Measurements from ENCODE around the gene PSMD9. TPM values are rescaled to one million over a fixed set of nuclear protein-coding genes. Genes with fewer than 3 reads are reported as not detected.
A peak's percentile ranks its signal among the peaks of the same experiment; 100 is the strongest.

Gene PSMD9
- total RNA-seq, 4 donors from 2014 or later = 54.8 to 79.5 (median 70.7) TPM

DNA sequence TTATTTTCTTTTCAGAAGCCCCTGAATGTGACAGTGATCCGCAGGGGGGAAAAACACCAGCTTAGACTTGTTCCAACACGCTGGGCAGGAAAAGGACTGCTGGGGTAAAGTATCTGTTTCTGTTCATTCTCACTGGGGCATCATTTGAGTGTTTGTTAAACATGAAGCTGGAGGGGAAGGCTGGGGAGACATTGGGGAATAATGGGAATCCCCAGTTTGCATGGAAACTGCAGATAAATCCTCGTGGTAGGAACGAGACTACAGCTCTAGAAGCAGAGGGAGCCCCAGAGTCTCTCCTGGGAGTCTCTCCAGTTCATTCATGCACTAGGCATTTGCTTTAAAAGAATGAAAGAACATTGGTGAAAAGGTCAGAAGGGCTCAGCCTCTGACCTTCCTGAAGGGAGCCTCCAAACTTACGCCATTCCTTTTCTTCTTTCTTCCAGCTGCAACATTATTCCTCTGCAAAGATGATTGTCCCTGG lies 27.3 kb downstream of the PSMD9 start:
- Histone ChIP-seq H3K4me1 (peaks cover 0 to 12% (median 0%) of the 10 kb centered on the region in 3 donors), H3K27me3 (no peaks in the 10 kb centered on the region), H3K27ac (no peak overlapping the region), H3K36me3 (peaks cover 0 to 76% of the 10 kb centered on the region in 2 donors), H3K9me3 (no peaks in the 10 kb centered on the region), H3K4me3 (no peak overlapping the region)
- ATAC-seq = no peak
- WGBS, 2 donors (ENCODE audit: low coverage in 1 of 2) = 63 to 67% methylated on average over 4 to 5 of the region's 5 CpGs
- TF ChIP-seq, protein P1, sequence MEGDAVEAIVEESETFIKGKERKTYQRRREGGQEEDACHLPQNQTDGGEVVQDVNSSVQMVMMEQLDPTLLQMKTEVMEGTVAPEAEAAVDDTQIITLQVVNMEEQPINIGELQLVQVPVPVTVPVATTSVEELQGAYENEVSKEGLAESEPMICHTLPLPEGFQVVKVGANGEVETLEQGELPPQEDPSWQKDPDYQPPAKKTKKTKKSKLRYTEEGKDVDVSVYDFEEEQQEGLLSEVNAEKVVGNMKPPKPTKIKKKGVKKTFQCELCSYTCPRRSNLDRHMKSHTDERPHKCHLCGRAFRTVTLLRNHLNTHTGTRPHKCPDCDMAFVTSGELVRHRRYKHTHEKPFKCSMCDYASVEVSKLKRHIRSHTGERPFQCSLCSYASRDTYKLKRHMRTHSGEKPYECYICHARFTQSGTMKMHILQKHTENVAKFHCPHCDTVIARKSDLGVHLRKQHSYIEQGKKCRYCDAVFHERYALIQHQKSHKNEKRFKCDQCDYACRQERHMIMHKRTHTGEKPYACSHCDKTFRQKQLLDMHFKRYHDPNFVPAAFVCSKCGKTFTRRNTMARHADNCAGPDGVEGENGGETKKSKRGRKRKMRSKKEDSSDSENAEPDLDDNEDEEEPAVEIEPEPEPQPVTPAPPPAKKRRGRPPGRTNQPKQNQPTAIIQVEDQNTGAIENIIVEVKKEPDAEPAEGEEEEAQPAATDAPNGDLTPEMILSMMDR (IDR thresholded peaks at IDR 0.05) = no peak
- TF ChIP-seq EP300 (IDR thresholded peaks at IDR 0.05) = no peak

DNA sequence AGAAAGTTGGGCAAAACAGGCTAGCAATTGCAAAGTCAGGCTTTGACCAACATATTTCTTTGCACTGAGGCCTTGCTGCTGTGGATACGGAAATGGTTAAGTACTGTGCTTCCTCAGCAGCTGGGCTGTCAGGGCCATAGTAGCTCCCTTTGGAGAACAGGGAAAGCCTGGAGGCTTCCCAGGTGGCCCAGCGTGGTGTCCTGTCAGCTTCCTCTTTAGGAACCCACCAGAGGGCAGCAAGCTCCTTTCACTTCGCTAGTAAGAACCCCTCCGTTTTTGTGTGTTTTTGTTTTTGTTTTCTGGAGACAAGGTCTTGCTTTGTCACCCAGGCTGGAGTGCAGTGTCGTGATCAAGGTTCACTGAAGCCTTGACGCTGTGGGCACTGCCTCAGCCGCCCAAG lies 28.1 kb downstream of the PSMD9 start:
- H3K27me3 ChIP-seq = no peaks in the 10 kb centered on the region
- peaks cover 0 to 68% of the 10 kb centered on the region in 2 donors for H3K36me3 ChIP-seq
- 41 to 89% methylated on average over 4 of the region's 7 CpGs for WGBS, 2 donors (ENCODE audit: low coverage in 1 of 2)
- no peaks in the 10 kb centered on the region for H3K9me3 ChIP-seq
- ATAC-seq = no peak
- H3K4me3 ChIP-seq = no peak overlapping the region
- H3K4me1 ChIP-seq = peaks cover 0 to 12% (median 0%) of the 10 kb centered on the region in 3 donors
- no peak overlapping the region for H3K27ac ChIP-seq
- TF ChIP-seq, protein P1 (IDR thresholded peaks at IDR 0.05) = no peak
- TF ChIP-seq POLR2AphosphoS5 (IDR thresholded peaks at IDR 0.05) (no peak), POLR2A (IDR thresholded peaks at IDR 0.05) (no peak), EP300 (IDR thresholded peaks at IDR 0.05) (no peak)

DNA sequence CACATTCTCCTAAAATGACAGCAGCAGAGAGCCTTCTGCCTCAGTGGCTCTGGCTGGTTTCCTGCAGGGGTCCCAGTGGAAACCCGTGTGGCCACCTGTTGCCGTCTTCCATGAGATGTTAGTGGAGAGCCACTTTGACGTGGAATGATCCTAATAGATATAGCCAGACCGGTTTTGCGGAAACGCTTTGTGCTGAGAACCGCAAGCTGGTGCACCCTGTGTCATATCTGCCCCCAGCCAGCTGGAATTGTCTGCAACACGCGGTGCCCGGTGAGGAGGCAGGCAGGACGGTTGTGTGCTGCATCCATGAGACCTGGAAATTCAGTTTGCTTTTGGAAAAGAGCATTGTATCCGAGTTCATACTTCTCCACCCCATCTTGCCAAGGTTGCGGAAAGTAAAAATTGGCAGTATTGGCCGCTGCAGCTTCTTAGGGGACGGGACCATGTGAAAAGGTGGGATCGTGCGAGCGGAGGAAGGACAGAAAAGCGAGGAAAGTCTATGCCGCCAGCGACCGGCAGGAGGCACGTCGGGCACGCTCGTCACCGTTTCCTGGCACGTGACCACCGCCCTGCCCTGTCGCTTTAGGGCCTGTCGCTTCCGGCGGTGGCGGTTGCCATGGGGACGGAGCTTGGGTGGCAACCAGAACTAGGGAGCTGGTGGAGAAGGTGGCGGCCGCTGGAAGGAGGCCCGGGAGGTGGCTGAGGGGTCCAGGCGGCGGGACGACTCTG lies 29.5 kb downstream of the PSMD9 start, which contains the start of gene CFAP251:
TSS of gene CFAP251 (plus strand) at position 643 of the 729 bp plus-strand sequence. CDS start 2,714 bp downstream, outside the sequence.
- ATAC-seq = peak; percentile 92

DNA sequence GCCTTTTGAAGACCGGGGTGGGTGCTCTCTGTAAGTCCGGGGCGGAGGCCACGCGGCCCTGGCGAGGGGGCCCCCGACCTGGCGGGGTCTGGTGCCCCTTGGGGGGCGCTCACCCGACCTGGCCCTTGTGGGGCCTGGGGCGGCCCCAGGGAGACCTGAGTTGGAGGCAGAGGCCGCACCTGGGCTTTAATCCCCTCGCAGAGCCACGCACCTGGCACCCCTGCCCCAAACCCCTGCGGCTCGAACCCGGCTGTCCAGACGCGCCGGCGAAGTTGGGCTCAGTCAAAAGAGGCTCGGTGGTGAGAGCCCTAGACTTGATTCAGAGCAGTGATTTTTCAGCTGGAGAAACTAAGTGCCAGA lies 30.1 kb downstream of the PSMD9 start:
- 21 to 80% methylated on average over 1 to 2 of the region's 22 CpGs for WGBS, 2 donors (ENCODE audit: low coverage in 1 of 2)
- Histone ChIP-seq H3K27ac (peak overlapping the region in 2 of 4 donors; percentile 15 to 69), H3K4me3 (peak overlapping the region; percentile 6 to 49), H3K36me3 (peaks cover 0 to 52% of the 10 kb centered on the region in 2 donors), H3K9me3 (no peaks in the 10 kb centered on the region), H3K4me1 (peaks cover 0 to 15% (median 0%) of the 10 kb centered on the region in 3 donors), H3K27me3 (no peaks in the 10 kb centered on the region)
- TF ChIP-seq, protein P1 (IDR thresholded peaks at IDR 0.05) = no peak
- TF ChIP-seq POLR2A (IDR thresholded peaks at IDR 0.05) = no peak
- TF ChIP-seq EP300 (IDR thresholded peaks at IDR 0.05) = no peak
- no peak for TF ChIP-seq POLR2AphosphoS5 (IDR thresholded peaks at IDR 0.05)
- ATAC-seq = peak; percentile 23

More for the DNA sequence above, 29.5 kb downstream of the PSMD9 start, which contains the start of gene CFAP251:
- Histone ChIP-seq H3K27me3 (no peaks in the 10 kb centered on the region), H3K4me1 (peaks cover 0 to 12% (median 0%) of the 10 kb centered on the region in 3 donors), H3K36me3 (peaks cover 0 to 58% of the 10 kb centered on the region in 2 donors), H3K9me3 (no peaks in the 10 kb centered on the region), H3K4me3 (peak within 1 kb of the TSS; percentile 6 to 49), H3K27ac (peak within 1 kb of the TSS in 2 of 4 donors; percentile 15 to 69)
- 46 to 58% methylated on average over 20 to 35 of the region's 41 CpGs for WGBS, 2 donors (ENCODE audit: low coverage in 1 of 2)
- peak; percentile 29 for TF ChIP-seq POLR2AphosphoS5 (IDR thresholded peaks at IDR 0.05)
- TF ChIP-seq, protein P1 (IDR thresholded peaks at IDR 0.05) = peak in 3 of 4 experiments; percentile 60 to 78 (median 62)
- no peak for TF ChIP-seq POLR2A (IDR thresholded peaks at IDR 0.05)
- TF ChIP-seq EP300 (IDR thresholded peaks at IDR 0.05) = no peak

All from gastroesophageal sphincter (tissue), 4 donors.